CD4-positive, alpha-beta T cell treated with Interferon alpha-2 for 1 hour (primary cell): ENCODE measurements around the gene PRPH2.

Source experiments
- DNase-seq, 2 donors: peaks; one replicate each; pipeline ENCODE4 v3.0.0-alpha.2; 2020 to 2022

PRPH2 gene, protein sequence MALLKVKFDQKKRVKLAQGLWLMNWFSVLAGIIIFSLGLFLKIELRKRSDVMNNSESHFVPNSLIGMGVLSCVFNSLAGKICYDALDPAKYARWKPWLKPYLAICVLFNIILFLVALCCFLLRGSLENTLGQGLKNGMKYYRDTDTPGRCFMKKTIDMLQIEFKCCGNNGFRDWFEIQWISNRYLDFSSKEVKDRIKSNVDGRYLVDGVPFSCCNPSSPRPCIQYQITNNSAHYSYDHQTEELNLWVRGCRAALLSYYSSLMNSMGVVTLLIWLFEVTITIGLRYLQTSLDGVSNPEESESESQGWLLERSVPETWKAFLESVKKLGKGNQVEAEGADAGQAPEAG

DNA sequence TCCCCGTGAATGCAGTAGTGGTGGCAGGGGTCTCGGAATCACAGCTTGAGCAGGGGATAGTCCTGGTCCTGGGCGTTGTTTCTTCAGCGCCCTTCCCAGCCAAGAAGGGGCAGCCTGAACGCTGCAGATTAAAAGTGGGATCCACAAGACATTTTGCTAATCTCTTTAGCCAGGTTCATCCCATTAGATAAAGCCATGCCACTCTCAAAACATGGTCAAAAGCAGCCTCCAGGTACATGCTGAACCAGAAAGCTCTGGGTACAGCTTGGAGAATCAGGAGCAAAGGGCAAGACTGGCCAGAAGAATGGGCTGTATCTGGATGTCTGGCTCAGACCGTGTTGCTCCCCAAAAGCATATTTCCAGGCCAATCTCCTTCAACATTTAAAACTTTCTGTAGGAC lies at the start of gene PRPH2:
Gene PRPH2 (minus strand): TSS at position 101 of the 400 bp plus-strand sequence. CDS start 263 bp downstream, outside the sequence.
- DNase-seq = no peak

DNA sequence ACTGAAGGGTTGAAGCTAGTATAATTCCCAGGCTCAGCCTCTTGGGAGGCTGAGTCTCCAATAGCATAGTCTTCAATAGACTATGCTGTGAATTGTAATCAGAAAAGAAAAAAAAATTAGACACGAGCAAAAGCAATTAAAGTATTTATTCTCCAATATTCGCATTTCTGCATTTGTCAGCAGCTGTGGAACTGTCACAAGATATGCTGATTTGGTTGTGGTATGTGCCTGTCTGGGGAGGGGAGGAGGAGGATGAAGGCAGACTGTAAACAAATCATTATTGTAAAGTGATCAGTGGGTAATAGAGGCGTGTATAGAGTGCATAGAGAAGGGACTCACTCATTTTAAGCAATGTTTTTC lies 49.3 kb upstream of the PRPH2 start:
- peak; percentile 42 to 71 for DNase-seq

DNA sequence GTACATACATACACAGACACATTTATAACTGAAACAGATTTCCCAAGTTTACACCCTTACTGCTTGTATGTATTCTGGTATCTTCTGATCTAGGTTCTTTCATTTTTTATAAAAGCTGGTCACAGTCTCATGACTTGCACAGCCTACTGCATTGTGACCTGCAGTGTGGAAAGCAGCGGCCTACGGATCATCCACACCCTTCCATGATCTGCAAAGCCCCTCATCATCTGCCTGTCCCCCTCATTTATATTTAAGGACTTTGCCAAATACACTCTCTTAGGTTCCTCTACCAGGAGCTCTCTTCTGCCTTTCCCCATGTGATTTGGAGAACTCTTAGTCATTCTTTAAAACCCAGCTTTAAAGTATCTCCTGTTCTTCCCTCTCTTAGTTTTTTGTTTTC lies 47.4 kb upstream of the PRPH2 start:
- DNase-seq = no peak

DNA sequence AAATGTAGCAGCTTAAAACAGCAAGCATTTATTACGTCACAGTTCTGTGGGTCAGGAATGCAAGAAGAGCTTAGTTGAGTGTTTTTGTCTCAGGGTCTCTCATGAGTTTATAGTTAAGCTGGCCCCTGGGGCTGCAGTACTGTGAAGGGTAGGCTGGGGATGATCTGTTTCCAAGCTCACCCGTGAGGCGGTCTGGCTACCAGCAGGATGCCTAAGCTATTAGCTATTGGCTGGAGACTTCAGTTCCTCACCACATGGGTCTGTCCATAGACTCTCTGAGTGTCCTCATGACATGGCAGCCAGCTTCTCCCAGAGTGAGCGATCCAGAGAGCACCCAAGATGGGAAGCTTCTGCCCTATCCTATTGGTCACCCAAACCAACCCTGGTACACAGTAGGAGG lies 46.7 kb upstream of the PRPH2 start:
- no peak for DNase-seq

DNA sequence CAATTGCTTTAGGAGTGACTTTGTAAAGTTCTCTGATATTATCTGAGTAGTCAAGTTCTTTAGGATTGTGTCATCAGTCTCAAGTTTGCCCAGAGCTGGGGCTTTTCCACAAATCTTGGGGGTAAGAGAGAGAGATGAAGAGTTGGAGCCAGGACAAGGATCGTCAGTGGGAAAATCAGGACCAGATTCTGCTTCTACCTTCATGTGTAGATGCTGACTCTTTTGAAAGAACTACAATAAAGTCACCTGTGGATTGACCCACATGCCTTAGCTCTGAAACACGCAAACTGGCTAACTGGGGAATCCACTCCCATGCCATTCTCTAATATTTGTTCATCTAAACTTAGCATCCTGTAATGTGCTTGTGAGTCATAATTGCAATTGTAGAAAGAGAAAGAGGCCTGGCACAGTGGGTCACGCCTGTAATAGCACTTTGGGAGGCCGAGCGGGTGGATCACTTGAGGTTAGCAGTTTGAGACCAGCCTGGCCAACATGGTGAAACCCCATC lies 43.8 kb upstream of the PRPH2 start:
- DNase-seq = no peak

DNA sequence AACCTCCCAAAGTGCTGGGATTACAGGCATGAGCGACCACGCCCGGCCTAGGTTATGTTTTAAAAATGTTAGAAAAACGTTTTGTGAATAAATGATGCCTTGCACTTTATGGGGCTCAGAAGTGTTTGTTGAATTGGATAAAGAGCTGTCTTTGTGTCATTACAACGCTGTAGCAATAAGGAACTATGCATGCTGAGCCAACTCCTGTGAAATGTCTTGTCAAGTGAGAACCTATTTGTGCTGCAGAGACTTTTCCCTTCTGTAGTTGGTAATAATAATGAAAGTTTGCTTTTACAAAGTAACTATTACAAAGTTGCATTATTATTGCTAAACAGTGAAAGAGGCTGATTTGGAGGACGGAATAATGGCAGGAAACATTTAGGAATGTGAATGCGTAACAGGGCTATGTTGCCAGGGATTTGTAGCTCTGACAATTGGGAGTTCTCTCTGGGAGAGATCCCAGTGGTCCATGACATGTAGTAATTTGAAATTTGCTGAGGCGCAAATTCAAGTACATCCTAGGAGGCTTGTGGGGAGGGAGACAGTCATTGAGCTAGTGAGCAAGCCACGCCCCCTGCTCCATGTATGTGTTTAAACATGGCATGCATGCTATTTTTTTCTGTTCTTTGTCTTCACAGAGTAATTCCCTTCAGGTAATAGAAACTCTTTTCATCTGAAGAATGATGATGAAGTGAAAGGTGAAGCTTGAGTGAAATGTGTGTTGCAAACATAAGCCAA lies 42.7 kb upstream of the PRPH2 start:
- no peak for DNase-seq

DNA sequence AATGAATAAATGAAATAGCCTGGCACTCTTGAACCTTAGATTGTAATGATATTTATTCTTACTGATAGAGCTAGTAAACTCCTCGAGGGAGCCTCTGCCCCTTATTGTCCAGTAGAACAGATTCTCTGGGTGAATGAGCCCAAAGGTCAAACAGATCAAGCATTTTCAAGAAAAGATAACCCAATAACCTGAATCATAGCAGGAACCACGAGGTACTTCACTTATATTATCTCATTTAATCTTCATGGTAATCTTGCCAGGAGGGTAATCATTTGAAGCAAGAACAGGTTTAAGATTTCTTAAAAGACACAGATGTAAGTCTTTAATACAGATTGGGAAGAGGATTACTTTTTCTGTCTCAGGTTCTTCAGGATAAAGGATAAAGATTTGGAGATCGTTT lies 40.6 kb upstream of the PRPH2 start:
- no peak for DNase-seq

DNA sequence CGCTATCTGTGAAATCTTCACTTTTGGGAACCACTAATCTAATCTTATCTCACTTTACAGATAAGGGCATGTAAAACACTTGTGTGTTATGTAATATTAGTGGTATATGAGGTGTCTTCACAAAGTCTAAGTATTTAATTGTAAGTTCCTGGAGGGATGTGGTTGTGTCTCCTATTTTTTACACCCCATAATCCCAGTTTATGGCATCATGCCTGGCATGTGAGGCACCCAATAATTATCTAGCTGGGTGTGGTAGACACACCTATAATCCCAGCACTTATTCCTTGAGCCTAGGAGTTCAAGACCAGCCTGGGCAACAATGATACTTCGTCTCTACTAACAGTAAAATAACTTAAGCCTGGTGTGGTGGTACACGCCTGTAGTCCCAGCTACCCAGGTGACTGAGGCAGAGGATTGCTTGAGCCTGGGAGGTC lies 40.0 kb upstream of the PRPH2 start:
- no peak for DNase-seq

DNA sequence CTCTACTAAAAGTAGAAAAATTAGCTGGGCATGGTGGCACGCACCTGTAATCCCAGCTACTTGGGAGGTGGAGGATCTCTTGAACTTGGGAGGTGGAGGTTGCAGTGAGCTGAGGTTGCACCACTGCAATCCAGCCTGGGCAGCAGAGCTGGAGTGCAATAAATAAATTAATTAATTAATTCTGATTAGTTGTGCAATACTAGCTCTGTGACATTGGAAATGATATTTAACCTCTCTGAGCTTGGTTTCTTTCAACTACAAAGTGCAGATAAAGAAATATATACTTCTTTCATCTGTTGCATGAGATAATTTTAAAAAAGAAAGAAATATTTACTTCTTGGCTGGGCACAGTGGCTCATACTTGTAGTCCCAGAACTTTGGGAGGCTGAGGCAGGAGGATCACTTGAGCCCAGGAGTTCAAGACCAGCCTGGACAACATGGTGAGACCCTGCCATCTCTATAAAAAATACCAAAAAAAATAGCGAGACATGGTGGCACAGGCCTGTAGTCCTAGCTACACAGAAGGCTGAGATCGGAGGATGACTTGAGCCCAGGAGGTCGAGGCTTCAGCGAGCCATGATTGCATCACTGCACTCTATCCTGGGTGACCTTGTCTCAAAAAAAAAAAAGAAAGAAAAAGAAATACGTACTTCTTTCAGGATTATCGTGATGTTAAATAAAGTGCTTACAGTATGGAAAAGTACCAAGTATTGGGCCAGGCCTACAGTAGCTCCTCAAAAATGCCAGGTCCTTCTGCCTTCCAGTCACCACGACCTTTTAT lies 39.1 kb upstream of the PRPH2 start:
- no peak for DNase-seq

DNA sequence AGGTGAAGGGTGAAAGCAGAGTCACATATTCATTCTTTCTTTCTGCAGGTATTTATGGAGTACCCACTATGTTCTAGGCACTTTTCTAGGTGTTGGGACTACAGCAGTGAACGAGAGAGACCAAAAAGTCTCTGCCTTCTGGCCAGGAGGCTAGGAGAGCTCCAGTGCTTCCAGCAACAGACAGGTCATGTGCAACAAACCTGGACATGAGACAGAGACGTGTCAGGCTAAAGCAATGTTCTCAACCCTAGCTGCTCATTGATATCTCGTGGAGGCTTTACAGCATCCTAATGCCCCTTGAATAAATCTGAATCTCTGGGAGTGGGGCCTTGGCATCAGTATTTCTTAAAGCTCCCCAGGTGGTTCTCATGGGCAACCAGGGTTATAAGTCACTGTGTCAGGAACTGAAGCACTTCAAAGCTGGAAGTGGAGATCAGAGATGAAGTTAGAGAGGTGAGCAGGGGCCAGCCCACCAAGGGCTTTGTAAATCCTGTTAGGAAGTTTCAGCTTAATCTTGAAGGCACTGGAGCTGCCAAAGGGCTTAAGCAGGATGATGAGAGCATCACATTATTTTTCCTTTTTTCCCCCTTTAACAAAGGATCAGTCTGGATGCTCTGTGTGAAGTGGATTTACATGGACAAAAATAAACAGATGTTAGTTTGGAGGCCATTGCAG lies 36.5 kb upstream of the PRPH2 start:
- DNase-seq = no peak

DNA sequence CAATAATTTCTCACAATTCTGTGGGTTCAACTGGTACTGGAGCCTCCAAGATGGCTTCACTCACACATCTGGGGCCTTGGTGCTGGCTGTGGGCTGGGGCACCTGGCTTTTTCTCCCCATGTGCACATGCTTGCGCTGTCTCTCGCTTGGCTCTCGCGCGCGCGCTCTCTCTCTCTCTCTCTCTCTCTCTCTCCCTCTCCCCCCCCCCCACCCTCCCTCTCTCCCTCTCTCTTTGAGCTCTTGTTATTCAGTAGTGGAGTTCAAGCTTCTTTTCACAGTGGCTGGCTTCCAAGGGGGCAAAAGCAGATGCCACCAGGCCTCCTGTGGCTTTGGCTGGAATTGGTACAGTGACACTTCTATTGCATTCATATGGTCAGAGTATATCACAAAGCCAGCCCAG lies 34.3 kb upstream of the PRPH2 start:
- DNase-seq = no peak

DNA sequence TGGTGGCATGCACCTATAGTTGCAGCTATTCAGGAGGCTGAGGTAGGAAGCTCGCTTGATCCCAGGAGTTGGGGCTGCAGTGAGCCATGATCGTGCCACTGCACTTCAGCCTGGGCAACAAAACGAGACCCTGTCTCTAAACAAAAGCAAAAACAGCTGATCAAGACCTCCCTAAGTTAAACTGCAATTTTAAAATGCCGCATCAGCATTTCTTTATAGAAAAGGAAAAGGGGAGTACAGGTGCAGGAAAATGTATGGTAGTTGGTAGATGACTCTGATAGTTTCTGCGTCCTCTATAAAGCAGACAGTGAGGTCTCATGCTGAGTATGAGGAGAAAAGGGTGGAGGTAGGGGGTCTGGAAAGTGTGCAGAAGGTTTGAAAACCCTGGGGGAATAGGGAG lies 32.4 kb upstream of the PRPH2 start:
- DNase-seq = no peak

DNA sequence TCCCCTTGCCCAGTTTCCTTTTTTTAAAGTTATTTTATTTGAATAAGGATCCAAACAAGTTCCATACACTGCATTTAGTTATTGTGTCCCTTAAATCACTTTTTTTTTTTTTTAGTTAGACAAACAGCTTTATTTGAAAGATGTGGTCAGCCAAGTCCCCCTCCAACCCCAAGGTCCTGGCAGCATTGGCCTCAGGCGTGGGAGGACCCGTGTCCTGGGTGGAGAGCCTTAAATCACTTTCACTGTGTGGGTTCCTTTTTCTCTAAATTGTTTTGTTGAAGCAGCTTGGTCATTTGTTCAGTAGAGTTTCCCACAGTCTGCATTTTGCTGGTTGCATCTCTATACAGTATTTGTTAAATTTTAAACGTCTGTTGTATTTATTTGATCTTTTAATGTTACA lies 28.7 kb upstream of the PRPH2 start:
- no peak for DNase-seq

DNA sequence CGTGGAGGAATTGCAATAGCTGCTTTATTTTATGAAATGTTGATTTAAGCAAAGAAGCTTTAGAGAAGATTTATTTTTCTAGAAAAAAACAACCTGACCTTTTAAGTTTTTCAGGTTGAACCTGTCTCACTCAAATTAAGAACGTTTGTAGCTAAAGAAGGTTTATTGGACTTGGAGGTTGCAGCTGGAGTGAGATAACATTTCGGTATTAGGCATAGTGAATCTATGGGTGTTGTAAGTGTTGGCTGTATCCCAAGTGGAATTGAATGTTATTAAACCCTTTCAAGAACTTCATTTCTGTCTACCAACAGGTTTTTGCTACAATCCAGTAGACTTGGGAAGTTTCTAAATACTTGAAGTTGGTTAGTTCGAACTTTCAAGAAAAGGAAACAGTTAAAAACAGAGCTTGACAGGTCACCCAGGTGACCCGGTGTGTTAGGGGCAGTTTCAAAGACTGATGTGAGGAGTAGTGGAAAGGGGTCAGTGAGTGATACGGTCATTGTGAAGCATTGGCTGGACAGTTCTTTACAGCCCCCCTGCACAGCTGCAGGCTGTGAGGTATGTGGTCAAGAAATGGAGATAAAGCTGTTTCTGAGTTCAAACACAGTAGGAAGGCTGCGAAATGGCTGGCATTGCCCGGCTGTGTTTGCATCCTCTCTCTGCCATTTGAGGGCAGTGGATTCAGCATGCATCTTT lies 26.0 kb upstream of the PRPH2 start:
- DNase-seq = no peak

DNA sequence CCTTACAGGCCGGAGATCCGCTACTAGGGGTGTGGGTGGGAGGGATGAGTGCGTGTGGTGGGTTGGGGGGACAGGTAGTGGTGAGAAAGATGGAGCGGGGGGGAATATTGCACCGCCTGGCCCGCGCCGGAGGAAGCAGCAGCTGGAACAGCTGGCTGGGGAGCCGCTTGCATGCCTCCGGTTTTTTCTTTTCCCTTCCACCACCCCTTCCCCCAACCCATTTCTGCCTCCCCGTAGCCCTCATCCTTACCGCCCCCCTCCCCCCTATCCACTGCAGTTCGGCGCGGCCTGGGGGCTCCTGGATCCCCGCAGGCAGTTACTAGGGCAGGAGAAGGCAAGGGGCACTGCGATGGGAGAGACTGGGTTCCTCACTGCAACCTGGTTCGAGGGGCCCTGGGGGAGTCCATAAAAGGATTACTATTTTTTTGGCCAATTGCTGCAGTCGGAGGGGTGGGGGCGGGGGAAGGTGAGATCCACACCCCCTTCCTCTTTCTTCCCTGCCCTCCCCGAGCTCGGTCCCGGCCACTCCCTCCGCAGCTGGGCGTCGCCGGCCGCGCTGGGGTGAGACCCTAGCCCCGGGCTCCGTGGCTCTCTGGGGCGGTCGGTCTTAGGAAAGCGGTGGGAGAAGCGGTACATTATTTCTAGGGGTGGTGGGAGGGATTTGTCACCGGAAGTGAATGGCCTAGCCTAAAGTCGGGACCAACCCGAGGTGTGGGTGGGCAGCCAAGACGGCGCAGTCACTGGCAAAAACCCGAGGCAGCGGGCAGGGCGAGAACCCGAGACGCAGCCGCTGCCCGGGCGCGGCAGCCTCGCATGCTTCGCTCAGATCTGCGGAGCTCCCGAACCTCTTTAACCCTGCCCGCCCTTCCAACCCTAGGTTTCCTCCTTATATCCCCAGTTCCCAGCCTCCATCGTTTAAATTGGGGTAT lies 24.3 kb upstream of the PRPH2 start:
- peak; percentile 82 to 87 for DNase-seq

DNA sequence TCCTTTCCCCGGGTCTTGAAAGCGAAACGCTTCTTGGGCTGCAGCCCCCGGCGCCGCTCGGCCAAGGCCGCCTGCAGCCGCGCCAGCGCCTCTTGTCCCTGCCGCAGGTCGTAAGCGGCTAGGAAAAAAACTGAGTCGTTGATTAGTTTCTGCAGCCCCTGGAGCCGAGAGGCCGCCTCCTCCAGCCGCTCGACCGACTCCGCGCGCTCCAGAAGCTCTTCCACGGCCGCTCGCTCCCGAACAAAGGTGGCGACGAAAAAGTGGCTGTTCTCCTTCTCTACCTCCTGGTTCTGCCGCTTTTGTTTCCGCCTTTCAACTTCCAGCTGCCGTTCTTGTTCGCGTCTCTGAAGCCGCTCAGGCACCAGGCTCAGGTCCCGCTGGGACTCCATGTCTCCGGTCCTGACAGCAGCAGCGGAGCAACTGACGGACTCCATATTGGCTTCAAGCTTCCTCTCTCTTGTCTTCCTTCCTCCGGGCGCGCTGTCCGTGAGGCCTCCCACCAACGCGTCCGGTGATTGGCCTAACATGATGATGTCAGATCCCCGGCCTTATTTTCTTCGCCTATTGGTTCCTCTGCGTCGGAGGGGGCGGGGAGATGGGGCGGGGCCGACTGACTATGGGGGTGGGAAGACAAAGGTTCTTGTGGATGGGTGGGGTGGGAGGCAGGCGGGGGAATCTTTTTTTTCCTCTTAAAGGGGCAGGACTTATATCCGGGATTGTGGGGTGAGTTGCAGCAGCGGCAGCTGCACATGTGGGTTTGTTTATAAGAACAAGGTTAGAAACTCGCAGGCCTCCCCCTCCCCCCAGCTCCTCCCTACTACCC lies 23.5 kb upstream of the PRPH2 start, which contains the start of gene TBCC:
Gene TBCC (minus strand): TSS at position 464 of the 823 bp plus-strand sequence. CDS start 30 bp downstream, at position 434.
- DNase-seq = peak; percentile 97 to 98

DNA sequence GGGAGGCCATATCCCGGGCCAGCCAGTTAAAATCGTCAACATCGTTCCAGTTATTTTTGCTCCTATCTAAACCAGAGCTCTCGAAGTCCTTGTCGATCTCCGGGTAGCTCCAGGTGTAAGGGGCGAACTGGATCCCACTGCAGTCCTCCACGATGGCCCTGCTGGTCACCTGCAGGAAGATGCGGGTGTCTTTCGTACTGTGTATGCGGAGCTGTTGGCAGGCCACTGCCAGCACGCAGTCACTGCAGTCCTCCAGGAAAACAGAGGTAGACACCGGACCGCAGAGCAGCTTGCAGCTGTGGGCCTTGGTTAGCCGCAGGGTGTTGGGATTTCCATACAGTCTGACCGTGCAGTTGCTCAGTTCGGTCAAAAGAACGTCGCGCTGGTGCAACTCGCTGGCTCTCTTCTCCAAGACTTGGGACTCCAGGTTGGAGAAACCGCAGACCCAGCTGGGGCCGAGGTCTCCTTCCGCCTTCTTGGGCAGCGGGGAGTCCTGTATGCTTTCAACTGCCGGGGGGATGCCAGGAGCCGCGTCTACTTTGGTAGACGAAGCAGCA lies 22.8 kb upstream of the PRPH2 start:
- peak; percentile 3 to 48 for DNase-seq

DNA sequence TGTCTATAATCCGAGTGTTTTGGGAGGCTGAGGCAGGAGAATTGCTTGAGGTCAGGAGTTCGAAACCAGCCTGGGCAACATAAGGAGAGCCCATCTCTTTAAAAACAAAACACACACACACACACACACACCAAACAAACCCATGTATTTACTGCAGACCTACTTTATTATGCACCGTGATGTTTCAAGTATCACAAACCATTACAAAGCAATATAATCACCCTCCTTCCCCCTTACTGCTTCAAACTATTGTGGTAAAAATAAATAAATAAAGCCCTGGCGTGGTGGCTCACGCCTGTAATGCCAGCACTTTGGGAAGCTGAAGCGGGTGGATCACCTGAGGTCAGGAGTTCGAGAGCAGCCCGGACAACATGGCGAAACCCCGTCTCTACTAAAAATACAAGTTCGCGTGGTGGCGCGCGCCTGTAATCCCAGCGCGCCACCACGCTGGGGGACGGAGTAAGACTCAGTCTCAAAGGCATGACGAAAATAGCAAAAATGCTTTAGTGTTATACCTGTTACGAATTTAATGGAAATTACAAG lies 22.0 kb upstream of the PRPH2 start:
- DNase-seq = no peak
